NCI-H524 (cell line): ENCODE measurements around the gene NCS1.

Experiments used
- DNase-seq, 2 experiments: peaks; one replicate each; lab custom pipeline; 2025; lab: John Stamatoyannopoulos, UW

NCS1 gene

DNA sequence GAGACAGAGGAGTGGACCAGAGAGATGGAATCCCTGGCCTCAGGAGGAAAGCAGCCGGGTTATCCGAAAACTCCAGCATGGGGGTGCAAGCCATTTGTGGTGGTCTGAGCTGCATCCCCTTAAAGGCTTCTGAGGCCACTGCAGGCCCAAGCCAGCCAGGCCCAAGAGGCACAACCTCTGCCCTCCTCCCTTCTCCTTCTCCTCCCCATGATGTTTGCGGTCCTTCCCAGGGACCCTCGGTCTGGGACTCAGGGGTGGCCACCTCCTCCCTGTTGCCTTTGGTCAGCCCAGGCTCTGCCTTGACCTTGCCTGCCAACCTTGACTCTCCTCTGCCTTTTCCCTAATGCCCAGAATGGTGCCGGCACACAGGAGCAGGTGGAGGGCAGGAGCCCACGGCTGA lies 4.6 kb downstream of the NCS1 start:
- DNase-seq: no peak

DNA sequence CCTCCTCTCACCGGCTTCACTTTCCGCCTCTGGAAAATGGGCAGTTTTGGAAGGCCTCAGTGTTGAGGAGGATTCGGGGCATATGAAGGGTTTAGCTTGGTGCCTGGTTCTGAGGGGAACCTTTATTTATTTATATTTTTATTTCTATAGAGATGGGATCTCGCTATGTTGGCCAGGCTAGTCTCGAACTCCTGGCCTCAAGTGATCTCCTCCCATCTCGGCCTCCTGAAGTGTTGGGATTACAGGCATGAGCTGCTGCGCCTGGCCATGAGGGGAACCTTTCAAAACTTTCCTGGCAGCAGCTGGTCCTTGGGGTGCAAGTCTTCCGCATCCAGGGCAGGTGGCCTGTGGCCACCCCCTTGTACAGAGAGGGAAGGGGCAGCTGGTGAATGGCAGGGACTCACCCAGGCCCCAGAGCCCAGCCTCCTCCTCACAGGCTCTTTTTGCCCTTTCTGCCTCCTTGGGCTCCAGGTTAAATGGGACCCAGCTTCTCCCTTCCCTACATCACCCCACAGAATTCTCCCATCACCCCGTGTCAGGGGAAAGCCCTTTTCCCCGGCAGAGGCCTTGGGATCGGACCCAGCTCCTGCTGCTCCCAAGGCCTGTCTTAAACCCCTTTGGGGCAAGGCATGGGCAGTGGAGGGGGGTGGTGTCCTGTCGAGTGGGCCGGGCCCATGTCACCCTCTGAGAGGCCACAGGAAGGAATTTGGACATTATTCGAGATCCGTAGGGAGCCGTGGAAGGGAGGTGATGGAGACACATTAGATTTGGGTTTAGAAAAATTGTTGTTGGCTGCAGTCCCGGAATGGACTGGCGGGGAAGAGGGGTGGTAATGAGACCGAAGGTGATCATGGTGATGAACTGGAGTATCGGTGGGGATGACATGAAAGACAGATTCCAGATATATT lies 5.9 kb downstream of the NCS1 start:
- no peak for DNase-seq

DNA sequence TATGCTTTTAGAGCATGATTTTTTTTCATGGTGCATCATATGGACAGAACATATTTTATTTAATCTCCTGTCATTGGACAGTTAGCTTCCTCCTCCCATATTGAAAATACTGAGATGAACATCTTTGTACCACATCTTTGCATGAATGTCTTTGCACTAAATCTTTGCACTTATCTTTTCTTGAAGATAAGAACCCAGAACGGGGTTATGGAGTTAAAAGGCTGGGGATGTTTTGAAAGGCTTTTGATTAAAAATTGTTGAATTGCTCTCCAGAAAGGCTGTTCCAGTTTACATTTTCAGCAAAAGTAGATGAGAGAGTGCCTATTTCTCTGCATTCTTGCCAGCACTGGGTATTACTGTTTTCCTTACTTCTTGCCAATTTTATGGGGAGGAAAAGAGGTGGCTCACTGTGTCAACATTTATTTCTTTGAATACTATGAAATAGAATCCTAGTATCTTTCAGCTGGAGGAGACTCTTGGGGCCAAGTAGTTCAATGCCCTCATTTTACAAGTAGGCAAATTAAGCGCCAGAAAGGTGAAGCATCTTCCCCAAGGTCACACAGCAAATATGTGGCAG lies 7.2 kb downstream of the NCS1 start:
- no peak for DNase-seq

GRCh38 chr9:130180516-130180915 lies 8.3 kb downstream of the NCS1 start:
- DNase-seq: no peak

- no peak for DNase-seq
Observed at GRCh38 chr9:130181678-130182380, 9.6 kb downstream of the NCS1 start.

DNA sequence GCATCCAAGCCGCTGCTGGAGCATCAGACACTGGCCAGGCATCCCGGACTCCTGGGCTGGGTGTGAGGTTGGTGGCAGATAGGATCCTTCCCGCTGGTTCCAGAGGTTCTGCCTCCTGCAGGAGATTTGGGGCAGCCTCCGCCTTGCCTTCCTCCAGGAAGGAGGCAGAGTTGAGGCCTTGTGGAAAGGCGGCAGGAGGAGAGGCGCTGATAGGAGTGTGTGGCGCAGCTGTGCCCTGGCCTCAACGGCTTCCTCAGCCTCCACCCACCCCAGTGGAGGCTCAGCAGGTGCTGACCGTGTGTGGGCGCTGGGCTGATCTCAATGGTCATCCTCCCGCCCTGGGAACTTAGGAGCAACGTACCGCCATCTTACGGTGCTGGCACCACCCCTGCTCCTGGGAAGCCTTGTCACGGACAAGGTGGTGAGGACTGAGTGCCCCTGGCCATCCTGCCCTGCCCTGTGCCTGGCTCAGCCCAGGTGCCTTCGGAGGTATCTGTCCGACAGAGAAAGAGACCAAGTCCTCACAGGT lies 10.2 kb downstream of the NCS1 start:
- DNase-seq: no peak

- peak in 1 of 2 experiments; percentile 53 for DNase-seq
Observed at GRCh38 chr9:130183133-130183762, 11.0 kb downstream of the NCS1 start.

DNA sequence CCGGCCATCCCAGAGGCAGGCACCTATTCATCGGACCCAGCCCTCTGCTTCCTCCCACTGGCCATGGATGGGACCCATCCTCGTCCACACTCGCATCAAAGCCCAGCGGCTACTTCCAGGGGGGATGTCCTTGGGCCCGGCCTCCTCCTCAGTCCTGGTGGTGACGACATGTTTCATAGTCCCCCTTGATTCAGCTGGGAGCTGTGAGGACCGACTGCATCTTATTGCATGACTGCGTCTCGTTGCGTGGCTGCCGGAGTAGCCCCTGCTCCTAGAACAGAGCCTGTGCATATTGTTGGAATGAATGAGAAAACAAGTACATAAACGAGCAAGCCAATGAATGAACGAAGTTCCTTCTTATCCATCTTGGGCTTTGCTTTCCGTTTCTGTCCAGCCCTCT lies 12.8 kb downstream of the NCS1 start:
- DNase-seq: no peak

DNA sequence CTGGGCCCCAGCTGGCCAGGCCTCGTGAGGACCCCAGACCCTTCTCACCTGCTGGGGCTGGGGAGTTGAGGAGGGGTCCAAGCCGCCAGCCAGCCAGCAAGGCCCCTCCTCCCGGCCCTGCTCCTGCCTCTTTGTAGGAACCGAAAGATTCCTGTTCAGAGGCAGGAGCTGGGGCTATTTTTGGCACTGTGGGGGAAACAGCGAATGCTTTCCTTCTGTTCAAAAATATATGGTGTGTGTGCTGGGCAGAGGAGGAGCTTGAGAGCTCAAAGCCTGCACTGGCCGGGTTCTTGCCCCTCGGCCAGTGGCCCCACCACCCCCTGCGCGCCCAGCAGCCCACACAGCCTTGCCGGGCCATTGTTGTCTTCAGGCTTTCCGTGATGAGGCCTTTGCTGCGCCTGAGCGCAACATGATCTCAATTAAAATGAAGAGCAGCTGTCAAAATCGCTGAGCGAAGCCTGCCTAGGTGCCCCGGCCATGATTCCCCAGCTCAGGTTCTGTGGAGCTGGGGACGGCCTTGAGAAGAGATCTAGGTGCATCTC lies 13.4 kb downstream of the NCS1 start:
- DNase-seq: peak; percentile 47 to 53

GRCh38 chr9:130186051-130186450 lies 13.8 kb downstream of the NCS1 start:
- peak in 1 of 2 experiments; percentile 45 for DNase-seq

DNA sequence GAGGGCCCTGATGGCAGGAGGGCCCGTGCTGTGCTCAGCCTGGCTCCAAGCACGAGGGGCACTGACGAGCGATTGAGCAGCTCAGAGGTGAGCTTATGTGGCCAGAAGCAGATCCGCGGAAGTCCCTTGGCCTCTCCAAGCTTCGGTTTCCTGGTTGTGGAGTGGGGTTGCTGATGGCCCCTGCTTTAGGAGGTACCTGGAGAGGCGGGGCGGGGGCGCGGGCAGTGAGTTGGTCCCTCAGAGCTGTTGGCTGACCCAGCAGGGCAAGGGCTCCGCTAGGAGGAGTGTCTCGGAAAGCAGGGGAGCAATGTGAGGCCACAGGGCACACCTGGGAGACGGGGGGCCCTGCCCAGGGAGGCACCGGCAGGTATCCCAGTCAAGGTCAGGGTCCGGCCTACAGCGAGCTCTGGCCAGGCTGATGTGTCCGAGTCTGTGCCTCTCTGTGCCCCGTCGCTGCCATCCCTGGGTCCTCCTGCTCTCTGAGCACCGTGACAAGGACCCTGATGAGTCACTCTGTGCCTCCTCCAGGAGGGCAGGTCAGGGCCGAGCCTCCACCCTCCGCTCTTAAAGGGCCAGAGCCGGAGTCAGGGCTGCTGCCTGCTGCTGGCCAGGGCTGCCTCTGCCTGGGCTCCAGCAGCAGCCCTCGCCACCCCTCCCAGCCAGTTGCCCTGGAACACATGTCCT lies 14.8 kb downstream of the NCS1 start:
- no peak for DNase-seq

- no peak for DNase-seq
Observed at GRCh38 chr9:130187523-130187846, 15.3 kb downstream of the NCS1 start.

GRCh38 chr9:130188860-130189481 lies 16.8 kb downstream of the NCS1 start:
- no peak for DNase-seq

DNA sequence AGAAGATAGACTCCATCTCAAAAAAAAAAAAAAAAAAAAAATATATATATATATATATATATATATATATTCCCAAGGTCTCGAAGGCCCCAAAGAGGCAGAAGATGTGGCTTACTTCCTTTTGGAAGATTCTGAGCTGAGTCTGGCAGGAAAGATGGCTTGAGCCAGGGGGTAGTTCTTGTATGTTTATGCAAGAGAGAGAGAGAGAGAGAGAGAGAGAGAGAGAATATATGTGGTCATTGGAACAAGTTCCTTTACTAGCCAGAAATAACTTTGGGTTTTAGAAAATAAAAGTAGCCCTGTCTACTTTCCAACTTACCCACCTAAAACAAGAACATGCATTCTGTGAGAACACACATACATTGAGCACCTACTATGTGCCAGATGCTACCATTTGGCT lies 17.6 kb downstream of the NCS1 start:
- DNase-seq: no peak

DNA sequence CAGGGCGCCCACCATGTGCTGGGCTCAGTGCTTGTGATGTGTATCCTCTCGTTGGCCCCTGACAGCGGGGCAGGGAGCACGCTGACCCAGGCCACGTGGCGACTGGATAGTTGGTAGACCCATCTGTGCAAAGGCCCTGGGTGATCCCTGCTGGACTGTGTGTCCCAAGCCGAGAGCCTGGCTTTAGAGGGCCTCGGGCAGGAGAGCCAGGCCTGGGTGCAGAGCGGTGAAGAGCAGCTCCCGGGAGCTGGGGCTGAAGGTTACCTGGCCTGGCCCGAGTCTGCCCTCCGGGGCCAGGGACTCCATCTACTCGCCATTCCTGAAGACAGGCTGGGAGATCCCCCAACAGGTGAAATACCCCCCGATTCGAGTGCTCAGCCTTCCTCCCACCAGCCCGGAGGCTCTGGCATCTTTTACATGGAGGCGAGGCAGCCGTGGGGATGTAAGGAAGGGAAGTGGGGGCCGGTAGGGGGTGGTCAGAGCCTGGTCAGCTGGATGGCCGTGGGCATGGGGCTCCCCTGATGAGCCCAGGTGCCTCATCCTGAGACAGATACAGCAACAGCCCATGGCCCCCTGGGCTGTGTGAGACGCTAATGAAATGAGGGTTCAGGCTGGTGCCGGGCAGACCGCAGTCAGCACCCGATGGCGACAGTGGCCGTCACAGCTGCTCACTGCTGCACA lies 19.0 kb downstream of the NCS1 start:
- DNase-seq: no peak

DNA sequence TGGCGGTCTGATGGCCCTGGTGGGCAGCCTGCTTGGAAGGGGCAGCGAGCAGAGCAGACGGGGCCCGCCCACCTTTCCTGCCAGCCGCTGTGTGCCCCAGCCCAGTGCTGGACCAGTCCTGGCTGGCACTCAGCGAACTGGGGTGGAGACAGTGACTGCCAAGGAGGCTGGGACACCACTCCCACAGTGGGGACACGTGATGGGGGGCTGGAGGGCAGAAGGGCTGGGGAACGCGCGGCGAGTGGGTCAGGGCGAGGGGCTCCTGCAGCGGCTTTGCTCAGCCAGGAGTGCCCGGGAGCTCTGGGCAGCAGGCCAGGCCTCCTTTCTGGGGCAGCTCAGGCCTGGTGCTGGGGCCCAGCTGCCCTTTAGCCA lies 19.5 kb downstream of the NCS1 start:
- DNase-seq: no peak

- no peak for DNase-seq
Observed at GRCh38 chr9:130192382-130192999, 20.3 kb downstream of the NCS1 start.

- no peak for DNase-seq
Observed at GRCh38 chr9:130193103-130193502, 20.9 kb downstream of the NCS1 start.

GRCh38 chr9:130193531-130194377 lies 21.6 kb downstream of the NCS1 start:
- no peak for DNase-seq
